MCF 10A (cell line): ENCODE results near the gene EPHA4. TPM values are rescaled to one million over a fixed set of nuclear protein-coding genes. Genes with fewer than 3 reads are reported as not detected.

ENCODE experiments used
- BruUV-seq: library from RNA; stranded (reverse); fragments of 400-500 nt; replicated peaks from 2 replicates; lab custom pipeline; 2021; lab: Mats Ljungman, UMichigan
- CTCF ChIA-PET: fragments of 300-600 bp; sonication (Branson Sonifier 250); formaldehyde crosslinking; extraction: SDS; loops from one replicate; lab custom pipeline; 2021; ENCODE audit warnings: antibody characterized with exemption, inconsistent platforms; lab: Yijun Ruan, JAX
- POLR2A ChIA-PET: fragments of 300-600, 350-650 bp; sonication (Branson Sonifier 250); formaldehyde crosslinking; extraction: SDS; loops from one replicate; lab custom pipeline; 2020; ENCODE audit warnings: antibody characterized with exemption, inconsistent platforms; lab: Yijun Ruan, JAX
- DNase-seq: peaks from one replicate; pipeline ENCODE4 v3.0.0-alpha.2; 2018; ENCODE audit not compliant: unreplicated experiment
- H3K27ac Mint-ChIP-seq: one replicate; pipeline ENCODE4 v1.8.0; 2022; ENCODE audit warnings: mild to moderate bottlenecking, low read depth, mixed read lengths; ENCODE audit not compliant: unreplicated experiment
- H3K27me3 Mint-ChIP-seq: one replicate; pipeline ENCODE4 v1.8.0; 2022; ENCODE audit warnings: mixed read lengths; ENCODE audit not compliant: insufficient read depth, unreplicated experiment
- H3K36me3 Mint-ChIP-seq: one replicate; pipeline ENCODE4 v1.8.0; 2022; ENCODE audit warnings: mild to moderate bottlenecking, moderate library complexity, mixed read lengths; ENCODE audit not compliant: insufficient read depth, unreplicated experiment
- H3K4me1 Mint-ChIP-seq: one replicate; pipeline ENCODE4 v1.8.0; 2022; ENCODE audit warnings: mixed read lengths; ENCODE audit not compliant: insufficient read depth, unreplicated experiment
- H3K4me3 Mint-ChIP-seq: one replicate; pipeline ENCODE4 v1.8.0; 2022; ENCODE audit warnings: mild to moderate bottlenecking, moderate library complexity, mixed read lengths; ENCODE audit not compliant: unreplicated experiment
- H3K9me3 Mint-ChIP-seq: one replicate; pipeline ENCODE4 v1.8.0; 2022; ENCODE audit warnings: mixed read lengths; ENCODE audit not compliant: unreplicated experiment
- intact Hi-C: fragments of 100-400 bp; cut with micrococcal nuclease; formaldehyde crosslinking; loops from 2 replicates; pipeline ENCODE4 v1.14.1; 2022
- total RNA-seq: library from RNA; stranded (reverse); gene quantifications from 2 replicates; pipeline ENCODE4 v1.2.3, GENCODE V29; 2022
- TF ChIP-seq, protein P1 (sequence below): fragments of 200-600 bp; IDR thresholded peaks from one replicate; pipeline ENCODE4 v1.8.0; 2022; ENCODE audit warnings: antibody characterized with exemption, mild to moderate bottlenecking; ENCODE audit not compliant: unreplicated experiment

EPHA4 gene
- total RNA-seq, 1 experiment from 2014 or later, result 2.0 TPM

DNA sequence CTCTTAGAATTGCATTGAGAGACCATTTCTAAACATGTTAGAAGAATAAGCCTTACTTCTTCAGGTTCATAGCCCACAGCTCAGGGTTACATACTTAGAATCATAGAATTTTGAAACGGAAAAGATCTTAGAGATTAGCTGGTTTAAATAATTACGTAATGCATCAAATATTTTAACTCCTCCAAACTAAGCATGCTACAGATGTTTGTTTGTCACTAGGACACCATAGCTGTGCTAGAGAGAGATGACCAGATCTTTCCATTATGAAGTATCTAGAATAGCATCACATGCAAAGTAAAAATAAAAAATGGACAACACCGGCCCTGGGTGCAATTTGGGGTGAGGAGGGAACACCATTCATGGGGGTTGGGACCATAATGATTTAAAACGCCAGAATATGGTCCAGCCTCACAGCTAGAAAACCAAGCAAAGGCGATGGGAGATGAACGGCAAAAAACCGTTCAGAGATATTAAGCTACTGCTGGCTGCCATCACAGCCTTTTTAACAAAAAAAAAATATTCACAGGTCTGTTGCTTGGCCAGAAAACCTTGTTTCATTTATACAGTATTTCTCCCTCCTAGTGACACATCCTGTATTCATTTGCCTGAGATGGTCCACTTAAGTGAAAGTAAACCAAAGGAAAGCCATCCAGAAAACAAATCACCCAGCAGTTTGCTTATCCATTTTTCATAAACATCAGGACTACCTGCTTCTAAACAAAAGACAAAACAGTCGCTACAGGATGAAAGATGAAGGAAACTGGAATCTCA, 94.2 kb downstream of the EPHA4 start:
- intact Hi-C loops, result no loop called here
- Mint-ChIP-seq H3K27ac (no peak overlapping the region), H3K4me1 (peaks cover 6% of the 10 kb centered on the region), H3K4me3 (no peak overlapping the region), H3K36me3 (no peaks in the 10 kb centered on the region), H3K9me3 (no peaks in the 10 kb centered on the region), H3K27me3 (no peaks in the 10 kb centered on the region)
- ChIA-PET CTCF (no interaction called here), POLR2A (interaction anchor here (1.0 kb wide), 1 partner anchor 96 kb away, joined by 3 read pairs; no protein-coding TSS in a partner anchor)
- no peak for DNase-seq
- BruUV-seq, result no TSS peak
- TF ChIP-seq, protein P1, sequence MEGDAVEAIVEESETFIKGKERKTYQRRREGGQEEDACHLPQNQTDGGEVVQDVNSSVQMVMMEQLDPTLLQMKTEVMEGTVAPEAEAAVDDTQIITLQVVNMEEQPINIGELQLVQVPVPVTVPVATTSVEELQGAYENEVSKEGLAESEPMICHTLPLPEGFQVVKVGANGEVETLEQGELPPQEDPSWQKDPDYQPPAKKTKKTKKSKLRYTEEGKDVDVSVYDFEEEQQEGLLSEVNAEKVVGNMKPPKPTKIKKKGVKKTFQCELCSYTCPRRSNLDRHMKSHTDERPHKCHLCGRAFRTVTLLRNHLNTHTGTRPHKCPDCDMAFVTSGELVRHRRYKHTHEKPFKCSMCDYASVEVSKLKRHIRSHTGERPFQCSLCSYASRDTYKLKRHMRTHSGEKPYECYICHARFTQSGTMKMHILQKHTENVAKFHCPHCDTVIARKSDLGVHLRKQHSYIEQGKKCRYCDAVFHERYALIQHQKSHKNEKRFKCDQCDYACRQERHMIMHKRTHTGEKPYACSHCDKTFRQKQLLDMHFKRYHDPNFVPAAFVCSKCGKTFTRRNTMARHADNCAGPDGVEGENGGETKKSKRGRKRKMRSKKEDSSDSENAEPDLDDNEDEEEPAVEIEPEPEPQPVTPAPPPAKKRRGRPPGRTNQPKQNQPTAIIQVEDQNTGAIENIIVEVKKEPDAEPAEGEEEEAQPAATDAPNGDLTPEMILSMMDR, result no peak

DNA sequence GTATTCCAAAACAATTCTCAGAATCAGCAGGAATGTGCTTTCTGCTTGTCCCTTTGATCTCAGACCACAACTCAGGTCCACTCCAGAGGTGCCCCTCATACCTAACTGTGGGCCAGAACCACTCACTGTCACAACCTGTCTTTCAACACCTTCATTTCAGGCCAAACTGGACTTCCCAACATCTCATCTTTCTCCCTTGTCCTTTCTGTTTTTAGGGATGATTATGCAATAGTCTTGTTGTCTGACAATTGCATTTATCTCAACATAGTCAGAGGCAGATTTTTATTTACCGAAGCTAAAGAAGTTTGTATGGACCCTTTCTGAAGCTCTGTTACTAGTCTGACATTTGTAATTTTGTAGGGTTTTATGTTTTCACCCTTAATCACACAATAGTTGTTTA, 95.9 kb downstream of the EPHA4 start:
- intact Hi-C loops, result no loop called here
- no peaks in the 10 kb centered on the region for H3K36me3 Mint-ChIP-seq
- POLR2A ChIA-PET, result no interaction called here
- no TSS peak for BruUV-seq
- DNase-seq, result no peak
- no peaks in the 10 kb centered on the region for H3K27me3 Mint-ChIP-seq
- H3K9me3 Mint-ChIP-seq, result no peaks in the 10 kb centered on the region
- H3K27ac Mint-ChIP-seq, result no peak overlapping the region
- TF ChIP-seq, protein P1, result no peak
- peaks cover 6% of the 10 kb centered on the region for H3K4me1 Mint-ChIP-seq
- H3K4me3 Mint-ChIP-seq, result no peak overlapping the region
- CTCF ChIA-PET, result no interaction called here

DNA sequence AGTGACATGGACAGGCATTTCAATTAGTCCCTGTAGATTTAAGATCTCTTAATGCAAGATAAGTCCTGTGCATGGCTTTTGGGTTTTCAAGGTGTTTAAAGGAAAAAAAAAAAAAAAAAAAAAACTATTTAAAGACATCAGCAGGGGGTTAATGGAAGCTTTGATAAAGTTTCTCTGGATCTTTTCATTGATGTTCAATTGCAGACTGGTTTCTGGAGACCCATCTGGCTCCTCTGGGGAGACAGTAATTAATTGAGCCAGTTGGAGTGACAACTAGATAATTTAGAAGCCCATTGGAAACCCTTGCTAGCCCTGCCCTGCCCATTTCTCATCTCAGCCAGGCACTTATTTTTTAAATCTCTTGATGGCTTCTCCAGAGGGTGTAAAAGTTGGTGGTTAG, 98.7 kb downstream of the EPHA4 start:
- Mint-ChIP-seq H3K4me3 (no peak overlapping the region), H3K36me3 (no peaks in the 10 kb centered on the region), H3K9me3 (no peaks in the 10 kb centered on the region), H3K27ac (no peak overlapping the region), H3K27me3 (no peaks in the 10 kb centered on the region), H3K4me1 (peaks cover 3% of the 10 kb centered on the region)
- ChIA-PET CTCF (no interaction called here), POLR2A (no interaction called here)
- TF ChIP-seq, protein P1, result no peak
- intact Hi-C loops, result no loop called here
- no peak for DNase-seq
- BruUV-seq, result no TSS peak

DNA sequence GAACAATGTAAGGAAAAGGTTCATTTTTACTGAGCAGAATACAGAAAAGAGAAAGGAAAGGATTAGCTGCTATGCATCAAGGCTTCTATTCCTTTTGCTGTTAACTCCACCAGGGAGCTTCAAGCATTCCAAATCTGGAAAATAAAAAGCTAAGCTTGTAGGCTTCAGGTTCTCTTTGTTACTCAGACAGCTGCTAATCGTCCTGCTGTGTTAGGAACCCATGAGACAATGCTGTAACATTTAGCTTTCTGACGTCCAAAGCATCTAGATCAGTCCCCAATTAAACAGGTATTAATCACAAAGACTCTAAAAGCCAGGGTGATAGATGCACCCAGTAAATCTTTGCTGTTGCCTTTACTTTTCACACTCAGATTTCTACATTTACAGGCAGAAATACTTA, 103.8 kb downstream of the EPHA4 start:
- Mint-ChIP-seq H3K36me3 (no peaks in the 10 kb centered on the region), H3K4me1 (no peaks in the 10 kb centered on the region), H3K4me3 (no peak overlapping the region), H3K27ac (no peak overlapping the region), H3K9me3 (no peaks in the 10 kb centered on the region), H3K27me3 (no peaks in the 10 kb centered on the region)
- TF ChIP-seq, protein P1, result no peak
- intact Hi-C loops, result no loop called here
- CTCF ChIA-PET, result no interaction called here
- no TSS peak for BruUV-seq
- DNase-seq, result no peak
- POLR2A ChIA-PET, result no interaction called here
